HG03432 (cell line): ENCODE measurements around the gene COL12A1.
"Not testable (repeated sequence)": the region's sequence is repeated elsewhere in the genome, so short reads cannot be mapped to it uniquely, and the experiment has no call there.

Experiments used
- ATAC-seq: cut with Tn5 transposase; IDR thresholded peaks from one replicate; pipeline ENCODE4 v1.9.1; 2021; ENCODE audit warnings: mild to moderate bottlenecking, moderate library complexity; ENCODE audit not compliant: unreplicated experiment

Gene COL12A1

GRCh38 chr6:75213112-75213511, 7.3 kb upstream of the COL12A1 start:
- no peak for ATAC-seq

- no peak for ATAC-seq
Measured at GRCh38 chr6:75211920-75212590, 6.2 kb upstream of the COL12A1 start.

- ATAC-seq = no peak
Measured at GRCh38 chr6:75210885-75211739, 5.3 kb upstream of the COL12A1 start.

- ATAC-seq = no peak
Measured at GRCh38 chr6:75209184-75209723, 3.4 kb upstream of the COL12A1 start.

- ATAC-seq = peak; percentile 79
Measured at GRCh38 chr6:75208298-75209183, 2.7 kb upstream of the COL12A1 start.

GRCh38 chr6:75206576-75207342, 906 bp upstream of the COL12A1 start:
- no peak for ATAC-seq

GRCh38 chr6:75204959-75205775, 686 bp downstream of the COL12A1 start:
- ATAC-seq = no peak

GRCh38 chr6:75204217-75204958, 1.5 kb downstream of the COL12A1 start:
- no peak for ATAC-seq

GRCh38 chr6:75203721-75204120, 2.1 kb downstream of the COL12A1 start:
- no peak for ATAC-seq

GRCh38 chr6:75202676-75203131, 3.1 kb downstream of the COL12A1 start:
- ATAC-seq = no peak

GRCh38 chr6:75201901-75202672, 3.8 kb downstream of the COL12A1 start:
- no peak for ATAC-seq

- ATAC-seq = no peak
Measured at GRCh38 chr6:75201021-75201420, 4.8 kb downstream of the COL12A1 start.

- no peak for ATAC-seq
Measured at GRCh38 chr6:75199889-75200288, 6.0 kb downstream of the COL12A1 start.

- ATAC-seq = no peak
Measured at GRCh38 chr6:75196081-75196687, 9.7 kb downstream of the COL12A1 start.

- no peak for ATAC-seq
Measured at GRCh38 chr6:75188221-75188925, 17.5 kb downstream of the COL12A1 start.

GRCh38 chr6:75186581-75186980, 19.3 kb downstream of the COL12A1 start:
- not testable (repeated sequence) for ATAC-seq

GRCh38 chr6:75183099-75183541, 22.7 kb downstream of the COL12A1 start:
- no peak for ATAC-seq
